IPS-18c (cell line): ENCODE results near the gene CGRRF1.

ENCODE experiments used
- H3K4me3 ChIP-seq: 2 replicates; pipeline ENCODE4 v1.7.0; 2013; ENCODE audit warnings: low read depth, mild to moderate bottlenecking, low read length, moderate library complexity; ENCODE audit not compliant: insufficient read depth
- H3K9me3 ChIP-seq: one replicate; pipeline ENCODE4 v1.6.1; 2013; ENCODE audit warnings: mild to moderate bottlenecking, low read length, moderate library complexity; ENCODE audit not compliant: control insufficient read depth, insufficient read depth

The CGRRF1 gene

GRCh38 chr14:54509546-54510501, at the start of gene CGRRF1:
CGRRF1 (plus strand) TSS chr14:54509906; CDS start chr14:54509960, 54 bp downstream.
- H3K4me3 ChIP-seq = peak within 1 kb of the TSS; percentile 100
- H3K9me3 ChIP-seq = no peaks in the 10 kb centered on the region

- Histone ChIP-seq H3K4me3 (no peak overlapping the region), H3K9me3 (peaks cover 5% of the 10 kb centered on the region)
These were observed 47.7 kb upstream of the CGRRF1 start for GRCh38 chr14:54462048-54462447.

GRCh38 chr14:54465654-54466053, 44.1 kb upstream of the CGRRF1 start:
- H3K4me3 ChIP-seq = no peak overlapping the region
- no peaks in the 10 kb centered on the region for H3K9me3 ChIP-seq

- Histone ChIP-seq H3K9me3 (no peaks in the 10 kb centered on the region), H3K4me3 (no peak overlapping the region)
These were observed 42.4 kb upstream of the CGRRF1 start for GRCh38 chr14:54467280-54467679.

GRCh38 chr14:54470701-54471100, 39.0 kb upstream of the CGRRF1 start:
- H3K4me3 ChIP-seq = no peak overlapping the region
- H3K9me3 ChIP-seq = no peaks in the 10 kb centered on the region

- Histone ChIP-seq H3K4me3 (no peak overlapping the region), H3K9me3 (no peaks in the 10 kb centered on the region)
These were observed 38.1 kb upstream of the CGRRF1 start for GRCh38 chr14:54471641-54472040.

- H3K4me3 ChIP-seq = no peak overlapping the region
These were observed 37.4 kb upstream of the CGRRF1 start for GRCh38 chr14:54472315-54472714.

GRCh38 chr14:54474232-54474793, 35.4 kb upstream of the CGRRF1 start:
- Histone ChIP-seq H3K9me3 (no peaks in the 10 kb centered on the region), H3K4me3 (no peak overlapping the region)

More at GRCh38 chr14:54472315-54472714, 37.4 kb upstream of the CGRRF1 start:
- H3K9me3 ChIP-seq = no peaks in the 10 kb centered on the region

- no peak overlapping the region for H3K4me3 ChIP-seq
- H3K9me3 ChIP-seq = no peaks in the 10 kb centered on the region
These were observed 34.4 kb upstream of the CGRRF1 start for GRCh38 chr14:54475187-54475899.

- Histone ChIP-seq H3K4me3 (no peak overlapping the region), H3K9me3 (no peaks in the 10 kb centered on the region)
These were observed 33.8 kb upstream of the CGRRF1 start for GRCh38 chr14:54475911-54476310.

- no peak overlapping the region for H3K4me3 ChIP-seq
- no peaks in the 10 kb centered on the region for H3K9me3 ChIP-seq
These were observed 31.0 kb upstream of the CGRRF1 start for GRCh38 chr14:54478636-54479215.

GRCh38 chr14:54480830-54481562, 28.7 kb upstream of the CGRRF1 start:
- Histone ChIP-seq H3K4me3 (no peak overlapping the region), H3K9me3 (no peaks in the 10 kb centered on the region)

GRCh38 chr14:54481695-54482094, 28.0 kb upstream of the CGRRF1 start:
- H3K9me3 ChIP-seq = no peaks in the 10 kb centered on the region
- H3K4me3 ChIP-seq = no peak overlapping the region

GRCh38 chr14:54483073-54483745, 26.5 kb upstream of the CGRRF1 start:
- Histone ChIP-seq H3K4me3 (no peak overlapping the region), H3K9me3 (no peaks in the 10 kb centered on the region)

- Histone ChIP-seq H3K9me3 (no peaks in the 10 kb centered on the region), H3K4me3 (no peak overlapping the region)
These were observed 25.9 kb upstream of the CGRRF1 start for GRCh38 chr14:54483846-54484245.

- H3K4me3 ChIP-seq = no peak overlapping the region
- no peaks in the 10 kb centered on the region for H3K9me3 ChIP-seq
These were observed 23.0 kb upstream of the CGRRF1 start for GRCh38 chr14:54486685-54487084.
